Measurements from ENCODE around the gene DMAC2L.

DNA sequence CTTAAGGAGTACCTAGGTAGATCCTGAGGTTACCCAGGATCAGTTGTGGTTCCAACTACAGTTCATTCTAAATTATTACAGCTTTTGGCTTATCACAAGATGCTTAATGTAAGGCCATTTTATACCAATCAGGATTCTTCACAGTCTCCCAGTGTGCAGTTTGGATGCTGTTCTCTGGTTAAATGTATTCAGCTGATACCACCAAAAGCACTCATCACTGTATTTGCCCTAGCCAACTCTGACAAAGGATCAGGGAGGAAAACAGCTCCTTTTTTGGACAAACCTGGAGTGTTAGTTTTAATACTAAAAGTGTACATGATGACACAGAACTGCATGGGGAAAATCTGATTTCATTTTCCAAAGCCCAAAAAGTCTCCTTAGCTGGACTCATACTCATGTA is 19.5 kb downstream of the DMAC2L start:
- TF ChIP-seq POLR2AphosphoS5 (IDR thresholded peaks at IDR 0.05; ENCODE audit: low read depth, low read length), result no peak
- TF ChIP-seq, protein P1, sequence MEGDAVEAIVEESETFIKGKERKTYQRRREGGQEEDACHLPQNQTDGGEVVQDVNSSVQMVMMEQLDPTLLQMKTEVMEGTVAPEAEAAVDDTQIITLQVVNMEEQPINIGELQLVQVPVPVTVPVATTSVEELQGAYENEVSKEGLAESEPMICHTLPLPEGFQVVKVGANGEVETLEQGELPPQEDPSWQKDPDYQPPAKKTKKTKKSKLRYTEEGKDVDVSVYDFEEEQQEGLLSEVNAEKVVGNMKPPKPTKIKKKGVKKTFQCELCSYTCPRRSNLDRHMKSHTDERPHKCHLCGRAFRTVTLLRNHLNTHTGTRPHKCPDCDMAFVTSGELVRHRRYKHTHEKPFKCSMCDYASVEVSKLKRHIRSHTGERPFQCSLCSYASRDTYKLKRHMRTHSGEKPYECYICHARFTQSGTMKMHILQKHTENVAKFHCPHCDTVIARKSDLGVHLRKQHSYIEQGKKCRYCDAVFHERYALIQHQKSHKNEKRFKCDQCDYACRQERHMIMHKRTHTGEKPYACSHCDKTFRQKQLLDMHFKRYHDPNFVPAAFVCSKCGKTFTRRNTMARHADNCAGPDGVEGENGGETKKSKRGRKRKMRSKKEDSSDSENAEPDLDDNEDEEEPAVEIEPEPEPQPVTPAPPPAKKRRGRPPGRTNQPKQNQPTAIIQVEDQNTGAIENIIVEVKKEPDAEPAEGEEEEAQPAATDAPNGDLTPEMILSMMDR (IDR thresholded peaks at IDR 0.05 in 2 of 3, conservative IDR thresholded peaks at IDR 0.05 in 1 of 3; ENCODE audit: borderline replicate concordance in 1 of 3, insufficient read depth in 1 of 3, low read depth in 2 of 3, low read length in 2 of 3), result no peak
- TF ChIP-seq YY1 (IDR thresholded peaks at IDR 0.05; ENCODE audit: extremely low read depth, insufficient replicate concordance, low read depth, low read length), result no peak
- TF ChIP-seq EZH2 (IDR thresholded peaks at IDR 0.05), result no peak
- TF ChIP-seq CEBPB (IDR thresholded peaks at IDR 0.05; ENCODE audit: low read depth), result no peak
- TF ChIP-seq, protein P2, sequence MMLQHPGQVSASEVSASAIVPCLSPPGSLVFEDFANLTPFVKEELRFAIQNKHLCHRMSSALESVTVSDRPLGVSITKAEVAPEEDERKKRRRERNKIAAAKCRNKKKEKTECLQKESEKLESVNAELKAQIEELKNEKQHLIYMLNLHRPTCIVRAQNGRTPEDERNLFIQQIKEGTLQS (IDR thresholded peaks at IDR 0.05), result no peak
- TF ChIP-seq TCF7L2 (IDR thresholded peaks at IDR 0.05; ENCODE audit: borderline replicate concordance, extremely low read depth, insufficient read depth, insufficient read length), result no peak
